Measurements from ENCODE around the gene CDK13.

GRCh38 chr7:39923091-39923490 lies 27.0 kb upstream of the CDK13 start:
- TF ChIP-seq THRAP3 (IDR thresholded peaks at IDR 0.05; ENCODE audit: borderline replicate concordance) (no peak), MAFF (IDR thresholded peaks at IDR 0.05; ENCODE audit: low read length) (no peak), CTCF (IDR thresholded peaks at IDR 0.05 in 2 of 3, conservative IDR thresholded peaks at IDR 0.05 in 1 of 3; ENCODE audit: insufficient read depth in 2 of 3, low read depth in 1 of 3, low read length in 3 of 3) (no peak), ZFP30 (CRISPR knock-in tag; IDR thresholded peaks at IDR 0.05; ENCODE audit: borderline replicate concordance) (no peak), REST (IDR thresholded peaks at IDR 0.05; ENCODE audit: borderline replicate concordance) (no peak), REST (CRISPR knock-in tag; IDR thresholded peaks at IDR 0.05; ENCODE audit: low read depth) (no peak), ESRRA (IDR thresholded peaks at IDR 0.05; ENCODE audit: borderline replicate concordance, low read depth) (no peak), SNAPC5 (CRISPR knock-in tag; IDR thresholded peaks at IDR 0.05) (no peak), ZNF655 (CRISPR knock-in tag; IDR thresholded peaks at IDR 0.05) (no peak), MLLT1 (IDR thresholded peaks at IDR 0.05) (no peak), CREB5 (CRISPR knock-in tag; IDR thresholded peaks at IDR 0.05) (no peak), ARID1B (IDR thresholded peaks at IDR 0.05) (no peak), POLR2AphosphoS5 (IDR thresholded peaks at IDR 0.05; ENCODE audit: control insufficient read depth, insufficient read depth, low read depth, low read length) (no peak)
